K562 (cell line): Measurements from ENCODE around the gene CTDSPL. TPM values are rescaled to one million over a fixed set of nuclear protein-coding genes. Genes with fewer than 3 reads are reported as not detected.

Source experiments
- ATAC-seq: fragments of 200-7000 bp; cut with Tn5 transposase; 3 replicates; pipeline ENCODE4 v1.9.1; 2020; ENCODE audit warnings: moderate library complexity
- BruUV-seq: library from RNA; stranded (reverse); fragments of 400-500 nt; replicated peaks from 2 replicates; lab custom pipeline; 2021; lab: Mats Ljungman, UMichigan
- CTCF ChIA-PET: fragments of 300-600 bp; formaldehyde crosslinking; extraction: SDS; loops from one replicate; lab custom pipeline; 2021; ENCODE audit warnings: low intra/inter-chr PET ratio; lab: Yijun Ruan, JAX
- POLR2A ChIA-PET: fragments of 300-600, 350-650 bp; sonication (Branson Sonifier 250); formaldehyde crosslinking; extraction: SDS; loops from one replicate; lab custom pipeline; 2021; ENCODE audit warnings: antibody characterized with exemption, inconsistent platforms; lab: Yijun Ruan, JAX
- DNase-seq, 4 experiments: peaks; one replicate each; pipeline versions ENCODE4 v3.0.0 to v3.0.0-alpha.2; 2011 to 2018; ENCODE audit warnings: low spot score in 3 of 4, mixed read lengths in 3 of 4; ENCODE audit errors: extremely low read depth in 1 of 4
- FAIRE-seq: peaks from 2 replicates; lab custom pipeline; 2011; peaks lifted over from hg19 to GRCh38; lab: Jason Lieb, UNC
- H2AFZ ChIP-seq: 2 replicates; pipeline ENCODE4 v1.6.0; 2011; ENCODE audit warnings: low read depth, low read length, control low read depth, inconsistent platforms
- H3K27ac ChIP-seq: fragments of 200-600 bp; 3 replicates; pipeline ENCODE4 v1.8.0; 2011; ENCODE audit warnings: low read depth, mild to moderate bottlenecking, control low read depth, inconsistent platforms, low read length, moderate library complexity, mixed read lengths; ENCODE audit errors: extremely low read depth
- H3K27me3 ChIP-seq, 2 experiments: fragments of 300-600 bp in 1 of 2; 2 replicates in 1 of 2; 3 replicates in 1 of 2; pipeline versions ENCODE4 v1.6.0 to v1.8.0; 2011; ENCODE audit warnings: inconsistent platforms in 2 of 2, low read length in 2 of 2, mild to moderate bottlenecking in 1 of 2, mixed read lengths in 1 of 2, moderate library complexity in 1 of 2; ENCODE audit not compliant: control insufficient read depth in 2 of 2, insufficient read depth in 2 of 2
- H3K36me3 ChIP-seq: fragments of 300-600 bp; 3 replicates; pipeline ENCODE4 v1.8.0; 2011; ENCODE audit warnings: mild to moderate bottlenecking, low read length, inconsistent platforms; ENCODE audit not compliant: control insufficient read depth, insufficient read depth
- H3K4me1 ChIP-seq, 2 experiments: fragments of 200-600 bp in 1 of 2; replicated peaks in 1 of 2; 2 replicates in 1 of 2; 3 replicates in 1 of 2; pipeline versions ENCODE4 v1.5.1 to v1.8.0; 2011; ENCODE audit warnings: inconsistent platforms in 2 of 2, low read length in 2 of 2, mild to moderate bottlenecking in 1 of 2, mixed read lengths in 1 of 2, moderate library complexity in 1 of 2; ENCODE audit not compliant: control insufficient read depth in 2 of 2, insufficient read depth in 2 of 2
- H3K4me2 ChIP-seq: 2 replicates; pipeline ENCODE4 v1.6.1; 2011; ENCODE audit warnings: low read length, control low read depth, inconsistent platforms, mixed read lengths; ENCODE audit not compliant: insufficient read depth
- H3K4me3 ChIP-seq: fragments of 200-600 bp; sonication (generic), shearing (Covaris generic); 2 replicates; pipeline ENCODE4 v1.5.1; 2016; ENCODE audit warnings: control low read depth, inconsistent platforms
- H3K79me2 ChIP-seq: fragments of 200-600 bp; 3 replicates; pipeline ENCODE4 v1.8.0; 2011; ENCODE audit warnings: low read length, inconsistent platforms; ENCODE audit not compliant: control insufficient read depth, insufficient read depth
- H3K9ac ChIP-seq, 2 experiments: 2 replicates each; pipeline versions ENCODE4 v1.6.0 to v1.6.1; 2011; ENCODE audit warnings: low read depth in 2 of 2, low read length in 2 of 2, control low read depth in 1 of 2, inconsistent platforms in 1 of 2, mild to moderate bottlenecking in 1 of 2, mixed read lengths in 1 of 2; ENCODE audit not compliant: insufficient read depth in 1 of 2
- H3K9me1 ChIP-seq: one replicate; pipeline ENCODE4 v1.6.0; 2011; ENCODE audit warnings: inconsistent platforms, mild to moderate bottlenecking, low read length, moderate library complexity; ENCODE audit not compliant: control insufficient read depth, insufficient read depth
- H3K9me3 ChIP-seq: replicated peaks from 2 replicates; pipeline ENCODE4 v1.5.1; 2011; ENCODE audit warnings: low read depth, low read length, inconsistent platforms; ENCODE audit not compliant: control insufficient read depth, insufficient read depth
- H4K20me1 ChIP-seq: replicated peaks from 2 replicates; pipeline ENCODE4 v1.6.1; 2011; ENCODE audit warnings: low read length, inconsistent platforms, mixed read lengths; ENCODE audit not compliant: control insufficient read depth, insufficient read depth
- HMBOX1 ChIP-seq: sonication (generic); IDR thresholded peaks from 2 replicates; pipeline ENCODE4 v1.6.1; 2016
- IRF1 ChIP-seq: sonication (generic); formaldehyde crosslinking; IDR thresholded peaks from 2 replicates; pipeline ENCODE4 v1.8.0; 2022; ENCODE audit warnings: missing genetic modification reagents, mild to moderate bottlenecking, borderline replicate concordance
- JUN ChIP-seq, 2 experiments: sonication (generic) in 1 of 2; formaldehyde crosslinking in 1 of 2; IDR thresholded peaks; 2 replicates each; pipeline versions ENCODE4 v1.6.1 to v1.8.0; 2012 to 2022; ENCODE audit warnings: borderline replicate concordance in 2 of 2, mild to moderate bottlenecking in 2 of 2, improper control_type of control experiment in 1 of 2, low read depth in 1 of 2, low read length in 1 of 2, missing genetic modification reagents in 1 of 2
- MXI1 ChIP-seq: IDR thresholded peaks from 2 replicates; pipeline ENCODE4 v1.6.1; 2011; ENCODE audit warnings: low read depth, mild to moderate bottlenecking, improper control_type of control experiment, low read length
- PHTF2 ChIP-seq: fragments of 250-450 bp; sonication (Bioruptor Pico); IDR thresholded peaks from 2 replicates; pipeline ENCODE4 v1.5.0; 2021; ENCODE audit warnings: mild to moderate bottlenecking
- U2AF1 ChIP-seq: fragments of 200-400 bp; formaldehyde crosslinking; optimal IDR thresholded peaks from 2 replicates; pipeline ENCODE3; 2017; ENCODE audit warnings: mild to moderate bottlenecking, low read depth, low read length, moderate library complexity
- ZNF407 ChIP-seq: fragments of 450-650 bp; IDR thresholded peaks from 2 replicates; pipeline ENCODE4 v1.6.1; 2016; ENCODE audit warnings: low read depth
- WGBS: fragments of 100-300 bp; shearing (Covaris generic); methylation state at CpG from one replicate; pipeline ENCODE4 v1.1.6; 2016; ENCODE audit warnings: low coverage, mixed read lengths; ENCODE audit not compliant: insufficient coverage; ENCODE audit errors: missing lambda C conversion rate; 5-methylcytosine and 5-hydroxymethylcytosine counted together
- in situ Hi-C: fragments of 300-500 bp; cut with MboI; formaldehyde crosslinking; loops from 4 replicates; pipeline ENCODE4 v1.15.0; 2018; ENCODE audit warnings: inconsistent platforms, mixed read lengths
- intact Hi-C: fragments of 100-400 bp; cut with micrococcal nuclease; formaldehyde crosslinking; loops from 2 replicates; pipeline ENCODE4 v1.14.2; 2022
- polyA plus RNA-seq, 8 experiments: library from polyadenylated mRNA; depleted of rRNA in 4 of 8; stranded (reverse) in 5 of 8; unstranded in 3 of 8; fragments of >200 nt; fragmentation: Nextera tagmentation in 2 of 8; fragmentation: Illumina TruSeq in 1 of 8; extraction: Ambion mirVana in 2 of 8; extraction: Trizol in 1 of 8; gene quantifications; 2 replicates each; pipeline versions ENCODE4 v1.2.1 to v1.2.3, GENCODE V29; 2011 to 2014; ENCODE audit warnings: inconsistent platforms in 1 of 8, missing spikeins in 1 of 8
- total RNA-seq, 7 experiments: library from RNA; depleted of rRNA in 6 of 7; stranded (reverse); fragments of >200 nt in 6 of 7; fragmentation: Illumina TruSeq in 2 of 7; extraction: Trizol in 2 of 7; gene quantifications; 2 replicates each; pipeline versions ENCODE4 v1.2.1 to v1.2.3, GENCODE V29; 2011 to 2021; ENCODE audit warnings: low replicate concordance in 1 of 7

Gene CTDSPL
- total and polyA plus RNA-seq, 9 of the 15 experiments (the other 6 are each of a cell fraction or from before 2014, with no cell fraction given), result 5.1 to 19.3 (median 11.3) TPM

GRCh38 chr3:37876279-37876678 lies 14.6 kb downstream of the CTDSPL start (continued):
- TF ChIP-seq ZNF407, result peak; percentile 47; the same call in 1 of the 2 replicates

GRCh38 chr3:37882711-37883110 lies 21.0 kb downstream of the CTDSPL start:
- Histone ChIP-seq H4K20me1 (no peaks in the 10 kb centered on the region), H3K27ac (no peak overlapping the region), H3K4me3 (no peak overlapping the region), H3K4me1 (no peaks in the 10 kb centered on the region), H3K36me3 (no peaks in the 10 kb centered on the region), H3K79me2 (no peaks in the 10 kb centered on the region), H3K4me2 (no peak overlapping the region), H3K9me3 (no peaks in the 10 kb centered on the region), H3K9me1 (no peaks in the 10 kb centered on the region), H3K9ac (no peak overlapping the region), H2AFZ (no peak overlapping the region), H3K27me3 (peaks cover 0 to 5% of the 10 kb centered on the region in 2 experiments; a peak in 1 of 5 replicates)
- BruUV-seq, result no TSS peak
- ChIA-PET CTCF (no interaction called here), POLR2A (interaction anchor here (1.3 kb wide), 1 partner anchor 9 kb away, joined by 3 read pairs; no protein-coding TSS in a partner anchor)
- in situ Hi-C loops, result no loop called here
- DNase-seq, result no peak
- FAIRE-seq, result no peak
- no peak for ATAC-seq
- 14% methylated on average over 3 of the region's 3 CpGs for WGBS
- intact Hi-C loops, result no loop called here
- TF ChIP-seq PHTF2, result no peak
- TF ChIP-seq U2AF1, result no peak
- no peak for TF ChIP-seq HMBOX1
- TF ChIP-seq IRF1 (CRISPR knock-in tag), result no peak
- TF ChIP-seq JUN (IDR thresholded peaks at IDR 0.05; ENCODE audit: borderline replicate concordance, low read depth, low read length), result no peak
- no peak for TF ChIP-seq JUN (CRISPR knock-in tag; IDR thresholded peaks at IDR 0.05; ENCODE audit: borderline replicate concordance)
- TF ChIP-seq MXI1, result no peak
